Measurements from ENCODE around the gene ANO1. TPM values are rescaled to one million over a fixed set of nuclear protein-coding genes. Genes with fewer than 3 reads are reported as not detected.

Gene ANO1
- total and polyA plus RNA-seq, 2 of the 8 experiments (the other 6 are each of a cell fraction or from before 2014, with no cell fraction given), result 4.7 to 5.0 TPM

- WGBS, 2 experiments (ENCODE audit: extremely low coverage in 1 of 2, insufficient coverage in 1 of 2, insufficient read length in 1 of 2, insufficient replicate concordance in 2 of 2, low coverage in 1 of 2, low lambda C conversion rate in 2 of 2, missing lambda C conversion rate in 1 of 2), result 63% methylated on average over 7 of the region's 9 CpGs; no CpG with 5 or more reads in 1 of the 2 experiments
- POLR2A ChIA-PET (ENCODE audit: partially characterized antibody), result no interaction called here
Measured at GRCh38 chr11:70089631-70090030, 11.5 kb downstream of the ANO1 start.

More at GRCh38 chr11:70089631-70090030, 11.5 kb downstream of the ANO1 start:
- FAIRE-seq (no peak), DNase-seq (ENCODE audit: low read depth in 1 of 2, low spot score in 2 of 2) (no peak)
- no peak overlapping the region for H4K5ac ChIP-seq (ENCODE audit: insufficient read length, low read depth, low read length)
- H2AFZ ChIP-seq (ENCODE audit: low read length), result no peak overlapping the region
- H3K9ac ChIP-seq (replicated peaks in 1 of 4; ENCODE audit: extremely low read depth in 1 of 4, low read depth in 3 of 4, low read length in 3 of 4), result no peak overlapping the region
- H2BK20ac ChIP-seq (ENCODE audit: low read length), result no peak overlapping the region
- no peak overlapping the region for H3K56ac ChIP-seq (replicated peaks; ENCODE audit: insufficient read length, low read depth, low read length)
- H2BK120ac ChIP-seq (replicated peaks; ENCODE audit: low read depth, low read length), result no peak overlapping the region
- no peak overlapping the region for H3K4ac ChIP-seq (replicated peaks; ENCODE audit: insufficient read length, low read depth, low read length)
- no peaks in the 10 kb centered on the region for H3K79me1 ChIP-seq (ENCODE audit: low read depth, low read length)
- no peaks in the 10 kb centered on the region for H4K20me1 ChIP-seq (replicated peaks in 1 of 2; ENCODE audit: control insufficient read depth in 1 of 2, insufficient read depth in 2 of 2, low read length in 2 of 2)
- no peak overlapping the region for H2BK15ac ChIP-seq (ENCODE audit: low read length)
- H4K91ac ChIP-seq (replicated peaks; ENCODE audit: insufficient read length, low read length), result peak overlapping the region; percentile 32
- no peak overlapping the region for H3K18ac ChIP-seq (ENCODE audit: extremely low read depth, low read length)
- no peaks in the 10 kb centered on the region for H3K79me2 ChIP-seq (ENCODE audit: control insufficient read depth in 1 of 2, insufficient read depth in 2 of 2, low read length in 2 of 2)
- H3K27me3 ChIP-seq (replicated peaks in 1 of 4; ENCODE audit: control insufficient read depth in 3 of 4, extremely low read depth in 1 of 4, insufficient read depth in 3 of 4, low read length in 3 of 4), result no peaks in the 10 kb centered on the region; a peak in 1 of 7 replicates
- H2BK12ac ChIP-seq (ENCODE audit: low read depth, low read length), result 0 out of 2 replicates have a peak overlapping the region, but pooled peaks have one; percentile 27
- TF ChIP-seq TAF1 (IDR thresholded peaks at IDR 0.05; ENCODE audit: low read depth, low read length) (no peak), TAF7 (optimal IDR thresholded peaks at IDR 0.05; ENCODE audit: borderline replicate concordance, low read depth, low read length) (no peak), POLR2AphosphoS5 (IDR thresholded peaks at IDR 0.05; ENCODE audit: low read depth, low read length) (no peak), RAD21 (IDR thresholded peaks at IDR 0.05 in 1 of 2, conservative IDR thresholded peaks at IDR 0.05 in 1 of 2; ENCODE audit: low read depth in 2 of 2, low read length in 2 of 2) (no peak), YY1 (IDR thresholded peaks at IDR 0.05; ENCODE audit: low read depth, low read length) (no peak), JUND (IDR thresholded peaks at IDR 0.05; ENCODE audit: low read length) (no peak), CEBPB (IDR thresholded peaks at IDR 0.05; ENCODE audit: low read depth, low read length) (no peak), SP1 (IDR thresholded peaks at IDR 0.05; ENCODE audit: low read depth, low read length) (no peak)
- no peaks in the 10 kb centered on the region for H3K23me2 ChIP-seq (ENCODE audit: low read depth, low read length)
- CTCF ChIA-PET (ENCODE audit: partially characterized antibody), result interaction anchor here (0.7 to 1.6 kb wide), 4 partner anchors 22 to 106 kb away, joined by 3 to 5 read pairs (median 3); no protein-coding TSS in a partner anchor
- H3K9me3 ChIP-seq (ENCODE audit: insufficient read depth in 2 of 2, low read depth in 1 of 2, low read length in 1 of 2), result no peaks in the 10 kb centered on the region
- H2BK5ac ChIP-seq (ENCODE audit: low read depth, low read length), result no peak overlapping the region
- peaks cover 0 to 6% (median 4%) of the 10 kb centered on the region in 4 experiments; a peak in 6 of 7 replicates for H3K4me1 ChIP-seq (replicated peaks in 1 of 4; ENCODE audit: control insufficient read depth in 3 of 4, insufficient read depth in 4 of 4, low read length in 3 of 4)
- no peak overlapping the region for H3K27ac ChIP-seq (ENCODE audit: low read depth, low read length)
- no peak overlapping the region; the same call in 1 of the 2 replicates for H2AK5ac ChIP-seq (ENCODE audit: low read depth, low read length)
- H3K36me3 ChIP-seq (ENCODE audit: control insufficient read depth in 2 of 4, insufficient read depth in 4 of 4, low read length in 3 of 4), result no peaks in the 10 kb centered on the region
- no peak overlapping the region for H3K14ac ChIP-seq (ENCODE audit: insufficient read length)
- H3K4me2 ChIP-seq (ENCODE audit: insufficient read depth in 1 of 2, low read depth in 2 of 2, low read length in 2 of 2), result no peak overlapping the region
- no peak overlapping the region; the same call in 1 of the 2 replicates for H4K8ac ChIP-seq (ENCODE audit: extremely low read depth, insufficient read depth, low read length)
- no peak overlapping the region for H3K4me3 ChIP-seq (ENCODE audit: extremely low read depth in 1 of 4, insufficient read depth in 2 of 4, low read depth in 3 of 4, low read length in 4 of 4)
- no peak overlapping the region for H3K23ac ChIP-seq (ENCODE audit: insufficient read length)
